ENCODE results near the gene ZSCAN18. TPM values are rescaled to one million over a fixed set of nuclear protein-coding genes. Genes with fewer than 3 reads are reported as not detected.
A peak's percentile ranks its signal among the peaks of the same experiment; 100 is the strongest.
"Not testable (repeated sequence)": the region's sequence is repeated elsewhere in the genome, so short reads cannot be mapped to it uniquely, and the experiment has no call there.

Gene ZSCAN18
- total RNA-seq = 10 to 100 TPM; 35.3 to 64.3 (median 50.9) TPM

DNA sequence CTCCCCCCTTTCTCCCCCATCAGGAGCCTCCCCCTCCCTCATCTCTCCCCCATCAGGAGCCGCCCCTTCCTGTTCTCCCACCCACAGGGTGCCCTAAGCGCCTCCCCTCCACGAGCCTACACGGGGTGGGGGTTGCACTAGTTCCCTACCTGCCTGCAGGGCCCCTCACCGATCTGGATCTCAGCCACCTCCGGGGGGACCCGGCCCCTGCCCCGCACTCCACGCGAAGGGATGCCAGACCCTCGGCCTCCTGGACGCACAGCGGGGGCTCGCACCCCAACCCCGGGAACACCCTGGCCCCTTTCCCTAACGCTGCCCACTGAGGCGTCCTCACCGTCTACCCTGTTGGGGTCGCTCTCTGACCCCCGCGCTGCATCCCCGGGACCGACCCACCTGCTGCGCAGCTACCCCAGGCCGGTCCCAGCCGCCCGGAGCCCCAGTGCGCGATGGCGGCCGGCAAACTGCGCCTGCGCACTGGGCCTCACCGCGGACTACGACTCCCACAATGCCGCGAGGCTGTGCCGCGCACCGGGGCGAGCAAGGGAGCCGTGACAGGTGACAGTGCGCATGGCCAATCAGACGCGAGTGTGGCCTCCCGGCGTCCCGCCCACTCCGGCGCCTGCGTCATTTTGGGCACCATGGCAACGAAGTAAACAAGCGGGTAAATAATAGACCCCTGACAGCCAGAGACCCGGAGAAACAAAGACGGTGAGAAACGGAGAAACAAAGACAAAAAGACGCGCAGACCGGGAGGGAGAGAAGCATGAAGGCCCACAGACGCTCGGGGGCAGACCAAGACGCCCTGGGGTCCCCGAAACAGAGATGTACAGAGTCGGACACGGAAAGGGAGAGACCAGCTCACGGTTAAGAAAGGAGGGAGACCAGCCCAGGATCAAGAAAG lies at the start of gene ZSCAN18:
TSS of gene ZSCAN18 (minus strand) at position 451 of the 901 bp plus-strand sequence. CDS start 7,964 bp downstream, outside the sequence.
- DNase-seq (ENCODE audit: low spot score in 2 of 2) = peak; percentile 92 to 99
- peak within 1 kb of the TSS; percentile 84 for H3K4me3 ChIP-seq (ENCODE audit: low read depth, poor library complexity, severe bottlenecking)
- 1% methylated on average over 46 to 66 of the region's 67 CpGs for WGBS, 2 donors
- no peak for TF ChIP-seq CTCF (IDR thresholded peaks at IDR 0.05)
- TF ChIP-seq POLR2A (IDR thresholded peaks at IDR 0.05) = no peak
- intact Hi-C loops (cut with DNase I; ENCODE audit: low total_unique reads) = no loop called here

- 92 to 99% methylated on average over 10 to 12 of the region's 28 CpGs for WGBS, 2 donors
- intact Hi-C loops (cut with DNase I; ENCODE audit: low total_unique reads); DNase-seq (ENCODE audit: low spot score in 2 of 2); H3K4me3 ChIP-seq (ENCODE audit: low read depth, poor library complexity, severe bottlenecking): not testable (repeated sequence)
Measured at GRCh38 chr19:58147475-58147874, 49.4 kb upstream of the ZSCAN18 start.

DNA sequence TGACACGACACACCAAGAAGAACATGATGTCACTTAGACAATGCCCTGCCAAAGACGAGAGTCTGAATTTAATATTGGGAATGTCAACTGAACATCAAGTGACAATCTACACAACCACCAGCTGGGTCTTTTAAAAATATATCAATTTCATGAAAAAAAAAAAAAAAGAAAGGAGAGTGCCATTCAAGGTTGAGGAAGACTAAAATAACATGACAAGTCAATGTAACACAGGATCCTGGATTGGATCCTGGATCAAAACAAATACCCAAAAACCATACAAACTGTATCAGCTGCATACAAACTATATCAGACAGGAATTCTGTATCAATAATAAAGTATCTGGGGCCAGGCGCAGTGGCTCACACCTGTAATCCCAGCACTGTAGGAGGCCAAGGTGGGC lies 47.8 kb upstream of the ZSCAN18 start:
- no peak overlapping the region for H3K4me3 ChIP-seq (ENCODE audit: low read depth, poor library complexity, severe bottlenecking)
- TF ChIP-seq POLR2A (IDR thresholded peaks at IDR 0.05) (no peak), CTCF (IDR thresholded peaks at IDR 0.05) (no peak)
- WGBS, 2 donors = 96 to 99% methylated on average over 3 of the region's 3 CpGs
- no peak for DNase-seq (ENCODE audit: low spot score in 2 of 2)
- intact Hi-C loops (cut with DNase I; ENCODE audit: low total_unique reads) = no loop called here

DNA sequence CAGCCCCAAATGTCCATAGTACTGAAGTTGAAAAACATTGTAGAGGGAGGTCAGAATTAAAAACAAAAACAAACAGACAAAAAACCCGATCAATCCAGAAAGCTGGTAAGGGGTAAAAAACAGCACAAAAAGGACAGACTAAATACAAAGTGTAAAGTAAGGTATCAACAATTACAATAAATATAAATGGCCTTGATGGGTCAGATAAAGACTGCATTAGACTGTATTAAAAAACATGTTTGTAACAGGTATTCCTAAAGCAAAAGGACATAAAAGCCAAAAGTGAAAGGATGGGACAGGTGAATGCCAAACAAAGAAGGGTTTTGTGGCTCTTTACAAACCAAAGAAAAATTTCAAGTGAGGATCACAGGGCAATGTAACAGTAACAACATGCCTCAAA lies 36.2 kb upstream of the ZSCAN18 start:
- no peak overlapping the region for H3K4me3 ChIP-seq (ENCODE audit: low read depth, poor library complexity, severe bottlenecking)
- intact Hi-C loops (cut with DNase I; ENCODE audit: low total_unique reads) = no loop called here
- no peak for TF ChIP-seq POLR2A (IDR thresholded peaks at IDR 0.05)
- TF ChIP-seq CTCF (IDR thresholded peaks at IDR 0.05) = no peak
- WGBS, 2 donors = 96 to 100% methylated on average over 1 of the region's 1 CpG
- no peak for DNase-seq (ENCODE audit: low spot score in 2 of 2)

DNA sequence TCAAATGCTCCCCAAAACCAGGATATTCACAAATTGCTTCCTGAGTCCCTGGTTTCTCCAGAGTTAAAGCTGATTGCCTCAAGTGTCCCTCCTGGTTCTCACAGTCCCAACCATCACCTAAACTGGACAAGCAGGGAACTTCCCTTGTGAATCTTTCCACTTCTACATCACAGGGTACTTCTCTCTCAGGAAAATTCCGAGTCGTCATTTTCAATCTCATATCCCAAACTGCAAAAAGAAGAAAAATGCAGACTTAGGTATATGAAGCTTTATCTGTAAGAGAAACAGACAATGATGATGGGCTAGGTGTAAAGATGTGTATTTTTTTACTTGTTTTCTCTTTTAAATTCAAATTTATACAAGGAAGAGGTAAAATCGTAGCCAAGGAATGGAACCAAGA lies 31.3 kb upstream of the ZSCAN18 start:
- no peak overlapping the region for H3K4me3 ChIP-seq (ENCODE audit: low read depth, poor library complexity, severe bottlenecking)
- WGBS, 2 donors = 99% methylated on average over 3 of the region's 3 CpGs
- intact Hi-C loops (cut with DNase I; ENCODE audit: low total_unique reads) = no loop called here
- no peak for DNase-seq (ENCODE audit: low spot score in 2 of 2)
- TF ChIP-seq POLR2A (IDR thresholded peaks at IDR 0.05) (no peak), CTCF (IDR thresholded peaks at IDR 0.05) (no peak)

DNA sequence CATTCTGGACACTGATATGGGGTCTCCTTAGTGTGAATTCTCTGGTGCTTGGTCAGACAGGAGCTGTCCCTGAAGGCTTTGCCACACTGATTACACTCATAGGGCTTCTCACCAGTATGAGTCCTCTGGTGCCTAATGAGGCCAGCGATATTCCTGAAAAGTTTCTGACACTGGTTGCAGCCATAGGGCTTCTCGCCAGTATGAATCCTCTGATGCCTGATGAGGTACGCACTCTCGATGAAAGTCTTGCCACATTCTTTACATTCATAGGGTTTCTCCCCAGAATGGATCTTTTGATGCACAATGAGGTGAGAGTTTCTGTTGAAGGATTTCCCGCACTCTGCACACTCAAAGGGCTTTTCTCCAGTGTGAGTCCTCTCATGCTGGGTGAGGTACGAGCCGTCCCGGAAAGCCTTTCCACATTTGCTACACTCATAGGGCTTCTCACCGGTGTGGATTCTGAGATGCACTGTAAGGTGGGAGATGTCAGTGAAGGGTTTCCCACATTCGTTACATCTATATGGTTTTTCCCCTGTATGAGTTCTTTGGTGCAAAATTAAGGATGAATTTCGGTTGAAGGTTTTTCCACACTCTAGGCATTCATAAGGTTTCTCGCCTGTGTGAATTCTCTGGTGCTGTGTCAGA lies 30.1 kb upstream of the ZSCAN18 start:
- intact Hi-C loops (cut with DNase I; ENCODE audit: low total_unique reads) = no loop called here

More for the DNA sequence above, 30.1 kb upstream of the ZSCAN18 start:
- WGBS, 2 donors = 93 to 97% methylated on average over 12 of the region's 12 CpGs
- H3K4me3 ChIP-seq (ENCODE audit: low read depth, poor library complexity, severe bottlenecking) = no peak overlapping the region
- TF ChIP-seq POLR2A (IDR thresholded peaks at IDR 0.05) = no peak
- no peak for TF ChIP-seq CTCF (IDR thresholded peaks at IDR 0.05)
- no peak for DNase-seq (ENCODE audit: low spot score in 2 of 2)
